GM21576 (cell line): ENCODE measurements around the gene MST1.

Experiments
- ATAC-seq: cut with Tn5 transposase; IDR thresholded peaks from one replicate; pipeline ENCODE4 v1.9.1; 2021; ENCODE audit warnings: mild to moderate bottlenecking, moderate library complexity; ENCODE audit not compliant: unreplicated experiment

Gene MST1

DNA sequence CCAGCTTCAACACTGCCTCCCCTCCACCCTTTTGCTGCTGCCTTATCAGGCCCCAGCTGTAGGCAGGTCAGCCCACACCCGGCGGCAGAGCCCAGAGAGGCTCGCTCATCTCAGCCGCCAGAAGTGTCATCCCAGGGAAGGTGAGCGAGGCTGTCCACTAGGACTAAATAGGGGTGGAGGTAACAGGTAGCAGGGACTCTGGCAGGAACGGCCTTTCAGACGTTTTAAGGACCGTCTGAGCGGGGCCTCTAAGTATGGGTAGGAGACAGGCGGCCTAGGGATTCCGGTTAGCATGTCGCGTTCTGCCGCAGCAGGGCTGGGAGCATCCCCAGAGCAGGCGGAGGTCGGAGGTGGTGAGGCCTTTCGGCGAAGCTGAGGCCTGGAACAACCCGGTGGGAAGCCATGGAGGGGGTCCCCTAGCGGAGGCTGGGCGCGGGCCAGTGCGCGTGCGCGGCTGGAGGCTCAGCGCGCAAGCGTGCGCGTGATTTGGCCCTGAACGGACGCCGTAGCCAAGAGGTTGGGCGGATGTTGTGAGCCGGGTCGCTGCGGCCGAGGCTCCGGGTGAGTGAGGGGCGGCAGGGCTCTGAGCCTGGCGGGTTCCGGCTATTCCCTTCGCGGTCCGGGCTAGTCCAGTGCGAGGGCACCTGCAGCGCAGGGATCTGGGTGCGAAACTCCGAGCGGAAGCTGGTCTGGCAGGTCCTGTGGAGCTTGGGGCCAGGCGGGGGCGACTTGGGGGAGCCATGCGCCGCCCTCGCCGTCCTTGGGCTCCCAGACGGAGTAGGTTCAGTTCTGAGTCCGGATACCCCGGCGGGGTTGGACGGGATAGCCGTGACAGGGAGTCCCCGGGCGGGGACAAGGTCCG lies at the start of gene MST1, which contains the start of gene RNF123:
TSS of gene MST1 (minus strand) at position 429 of the 862 bp plus-strand sequence. CDS start 783 bp downstream, outside the sequence.
TSS of gene RNF123 (plus strand) at position 512 of the 862 bp plus-strand sequence. CDS start 1,609 bp downstream, outside the sequence.
- ATAC-seq = peak; percentile 52

GRCh38 chr3:49738067-49738713 lies 48.9 kb upstream of the MST1 start:
- ATAC-seq = no peak

DNA sequence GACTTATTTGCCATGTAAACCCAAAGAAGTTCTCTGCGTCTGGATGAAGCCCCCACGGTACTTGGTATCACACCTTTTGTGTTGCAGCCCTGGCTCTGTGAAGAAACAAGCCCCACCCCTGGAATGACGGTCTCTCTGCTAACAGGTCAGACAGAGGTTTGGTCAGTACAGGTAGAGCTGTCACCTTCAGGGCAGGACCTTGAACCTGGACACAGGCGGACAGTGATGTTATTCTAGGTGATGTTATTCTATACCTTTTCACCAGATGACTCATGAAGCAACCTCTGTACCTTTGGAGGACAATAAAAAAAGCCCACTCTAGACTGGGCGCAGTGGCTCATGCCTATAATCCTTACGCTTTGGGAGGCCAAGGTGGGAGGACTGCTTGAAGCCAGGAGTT lies 45.5 kb upstream of the MST1 start:
- ATAC-seq = no peak

GRCh38 chr3:49733551-49733950 lies 44.3 kb upstream of the MST1 start:
- no peak for ATAC-seq

DNA sequence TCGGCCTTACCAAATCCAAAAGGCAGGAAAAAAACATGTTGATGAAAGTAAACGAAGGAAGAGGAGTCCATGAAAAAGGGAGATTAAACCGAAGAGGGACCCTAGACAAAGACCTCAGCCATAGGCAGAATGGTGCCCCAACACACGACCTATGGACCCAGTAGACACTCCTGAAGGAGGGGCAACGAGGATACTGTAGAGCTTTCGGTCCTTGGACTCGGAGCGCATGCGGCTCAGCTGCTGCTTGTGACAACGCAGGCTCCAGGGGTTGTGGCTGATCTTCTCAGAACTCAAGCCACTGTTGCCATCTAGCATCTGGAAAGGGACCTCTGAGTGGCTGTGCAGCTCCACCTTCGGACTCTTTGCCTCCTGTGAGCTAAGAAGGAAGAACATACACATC lies 43.3 kb upstream of the MST1 start:
- no peak for ATAC-seq

DNA sequence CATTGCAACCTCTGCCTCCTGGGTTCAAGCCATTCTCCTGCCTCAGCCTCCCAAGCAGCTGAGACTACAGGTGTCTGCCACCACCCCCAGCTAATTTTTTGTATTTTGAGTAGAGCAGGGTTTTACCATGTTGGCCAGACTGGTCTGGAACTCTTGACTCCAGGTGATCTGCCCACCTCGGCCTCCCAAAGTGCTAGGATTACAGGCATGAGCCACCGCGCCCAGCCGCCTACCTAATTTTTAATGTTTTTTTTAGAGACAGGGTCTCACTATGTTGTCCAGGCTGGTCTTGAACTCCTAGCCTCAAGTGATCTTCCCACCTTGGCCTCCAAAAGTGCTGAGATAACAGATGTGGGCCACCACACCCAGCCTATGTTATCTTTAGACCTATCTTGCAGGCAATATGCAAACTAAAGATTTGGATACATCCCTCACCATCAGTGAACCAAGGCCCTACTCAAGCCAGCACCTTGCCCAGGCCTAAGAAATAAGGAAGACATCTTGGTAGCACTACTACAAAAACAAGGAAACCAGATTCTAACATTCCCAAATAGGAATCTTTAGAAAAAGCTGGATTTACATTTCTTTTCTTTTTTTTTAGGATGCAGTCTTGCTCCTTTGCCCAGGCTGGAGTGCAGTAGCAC lies 40.8 kb upstream of the MST1 start:
- no peak for ATAC-seq

GRCh38 chr3:49727924-49728361 lies 38.7 kb upstream of the MST1 start:
- no peak for ATAC-seq

DNA sequence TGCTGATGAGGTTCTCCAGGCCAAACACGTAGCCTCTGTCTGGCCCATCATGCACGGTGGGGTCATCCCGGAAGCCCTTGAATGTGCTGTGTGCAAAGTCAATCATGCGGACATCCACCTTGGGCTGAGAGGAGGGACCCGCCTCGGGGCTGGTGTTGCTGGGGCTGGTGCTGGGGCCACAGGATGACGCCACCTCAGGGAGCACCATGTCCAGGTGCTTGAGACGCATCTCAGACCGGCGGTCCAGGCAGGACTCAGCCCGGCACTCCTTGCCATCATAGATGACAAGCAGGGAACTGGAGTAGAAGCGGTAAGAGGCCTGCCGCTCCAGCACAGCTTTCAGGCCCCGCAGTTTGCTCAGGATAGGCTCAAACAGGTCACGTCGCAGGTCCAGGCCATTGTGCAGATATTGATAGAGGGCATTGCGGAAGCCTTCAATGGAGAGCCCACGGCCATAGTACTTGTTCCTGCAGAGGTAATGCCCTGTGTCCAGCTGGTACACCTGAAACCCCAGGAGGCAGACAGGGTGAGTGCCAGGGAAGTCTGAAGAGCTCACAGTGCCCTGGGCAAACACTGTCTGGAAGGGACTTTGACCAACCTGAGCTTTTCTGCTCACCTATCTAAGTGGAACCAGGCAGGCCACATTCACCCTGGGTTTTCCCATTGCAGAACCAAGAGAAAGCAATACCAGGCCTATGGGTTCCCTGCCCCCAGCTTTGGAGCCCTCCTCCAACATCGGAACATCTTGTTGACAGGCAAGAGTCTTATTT lies 38.1 kb upstream of the MST1 start:
- ATAC-seq = no peak

DNA sequence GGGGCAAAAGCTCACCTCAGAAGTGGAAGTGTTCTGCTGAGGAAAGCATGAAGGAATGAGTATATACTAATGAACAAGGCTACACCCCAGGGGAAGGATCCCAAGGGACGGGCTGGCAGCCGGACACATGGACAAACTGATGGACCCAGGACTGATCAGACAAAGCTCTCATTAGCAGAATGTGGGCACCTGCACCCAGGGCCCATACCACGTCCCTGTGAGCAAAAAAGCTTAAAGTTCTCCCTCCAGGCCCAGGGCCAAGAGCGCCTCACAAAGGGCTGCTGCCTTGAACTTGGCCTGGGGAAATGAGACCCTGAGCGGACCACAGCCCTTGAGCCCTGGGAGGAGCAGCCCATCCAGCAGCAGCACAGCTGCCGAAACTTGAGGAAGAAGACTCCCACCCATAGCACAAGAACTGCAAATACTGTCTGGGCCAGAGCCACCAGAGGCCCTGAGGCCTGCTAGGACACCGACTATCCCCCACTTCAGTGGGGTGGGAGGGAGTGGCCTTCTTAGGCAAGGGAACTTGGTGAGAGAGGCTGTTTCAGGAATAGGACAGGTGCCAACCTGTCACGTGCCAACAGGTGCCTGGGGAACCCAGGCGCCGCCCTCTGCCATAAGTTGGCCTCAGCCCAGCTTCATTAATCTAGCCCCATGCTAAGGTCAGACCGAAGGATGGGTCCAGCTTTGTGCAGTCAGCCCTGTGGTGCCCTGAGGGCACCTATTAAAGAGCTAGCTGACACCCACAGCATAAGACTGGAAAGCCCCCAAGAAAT lies 36.8 kb upstream of the MST1 start:
- no peak for ATAC-seq

- no peak for ATAC-seq
Observed at GRCh38 chr3:49724586-49724985, 35.3 kb upstream of the MST1 start.

DNA sequence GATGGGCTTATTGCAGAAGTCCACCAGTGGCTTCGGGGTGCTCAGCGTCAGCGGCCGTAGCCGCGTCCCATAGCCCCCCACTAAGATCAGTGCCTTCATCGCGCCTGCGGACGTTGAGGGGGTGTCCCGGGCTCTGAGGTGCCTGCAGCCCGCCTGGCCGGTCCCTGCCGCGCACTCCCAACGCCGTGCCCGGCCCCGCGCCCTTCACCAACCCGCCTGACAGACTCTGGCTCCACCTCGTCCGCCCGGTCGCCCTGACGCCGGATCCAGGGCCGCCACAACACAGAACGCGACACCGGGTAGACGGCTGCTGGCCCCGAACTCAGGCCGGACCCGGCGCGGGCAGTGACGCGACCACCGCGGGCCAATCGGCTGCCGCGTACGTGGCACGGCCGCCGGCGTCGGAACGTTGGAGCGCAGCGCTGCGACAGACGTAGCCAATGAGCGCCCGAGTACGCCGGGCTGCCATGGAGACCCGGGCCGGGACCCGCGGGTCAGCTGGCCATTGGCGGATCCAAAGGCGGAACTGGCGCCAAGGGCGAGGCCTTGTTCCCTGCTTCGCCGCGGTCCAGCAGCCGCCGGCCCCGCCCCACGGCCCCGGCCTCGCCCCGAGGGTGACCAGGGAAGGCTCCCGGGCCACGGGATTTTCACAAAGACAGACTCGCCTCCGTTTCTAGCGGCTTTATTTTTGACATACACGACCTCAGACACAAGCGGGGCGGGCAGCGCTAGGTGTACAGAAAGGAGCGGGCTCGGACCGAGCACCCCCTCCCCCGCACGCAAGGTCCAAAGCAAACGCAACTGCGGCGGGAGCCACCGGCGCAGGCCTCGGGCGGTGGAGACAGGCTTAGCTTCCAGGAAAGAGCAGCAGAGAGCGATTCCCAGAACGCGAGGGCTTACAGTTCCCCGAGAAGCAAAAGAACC lies 34.6 kb upstream of the MST1 start, which contains the start of gene GMPPB:
TSS of gene GMPPB (minus strand) at position 324 of the 924 bp plus-strand sequence. CDS start at position 99, 225 bp downstream.
- ATAC-seq = peak; percentile 71

DNA sequence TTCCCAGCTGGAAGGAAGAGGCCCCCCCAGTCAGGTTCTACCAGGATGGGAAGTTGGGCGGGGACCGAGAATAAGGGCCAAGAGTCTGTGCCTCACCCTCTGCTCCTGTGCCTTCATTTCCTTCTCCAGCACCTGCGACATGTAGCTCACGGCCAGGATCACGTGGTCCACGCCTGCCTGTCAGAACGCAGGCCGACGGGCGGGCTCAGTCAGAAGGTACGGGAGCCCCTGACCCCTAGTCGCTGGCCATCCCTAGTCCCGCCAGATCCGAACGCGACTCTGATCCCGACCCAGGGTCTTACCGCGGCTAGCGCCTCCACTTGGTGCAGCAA lies 34.0 kb upstream of the MST1 start:
- no peak for ATAC-seq

DNA sequence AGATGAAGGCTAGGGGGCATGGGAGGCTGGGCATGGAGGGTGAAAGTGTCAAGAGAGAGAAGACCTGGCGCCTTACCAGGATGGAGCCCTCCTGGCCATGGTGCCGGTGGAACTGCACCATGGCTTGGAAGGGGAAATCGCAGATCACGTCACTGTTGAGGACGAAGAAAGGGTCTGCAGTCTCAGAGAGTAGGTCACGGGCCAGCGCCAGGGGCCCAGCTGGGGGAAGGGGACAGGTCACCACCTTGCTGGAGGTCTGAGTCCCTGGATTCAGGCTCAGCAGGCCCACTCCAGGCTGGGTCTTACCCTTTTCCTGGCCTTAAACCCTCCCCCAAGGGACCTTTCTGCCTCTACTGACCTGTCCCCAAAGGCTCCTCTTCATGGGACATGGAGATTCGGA lies 33.6 kb upstream of the MST1 start:
- ATAC-seq = no peak

- no peak for ATAC-seq
Observed at GRCh38 chr3:49721896-49722781, 32.9 kb upstream of the MST1 start.

- ATAC-seq = no peak
Observed at GRCh38 chr3:49721596-49721895, 32.3 kb upstream of the MST1 start.

DNA sequence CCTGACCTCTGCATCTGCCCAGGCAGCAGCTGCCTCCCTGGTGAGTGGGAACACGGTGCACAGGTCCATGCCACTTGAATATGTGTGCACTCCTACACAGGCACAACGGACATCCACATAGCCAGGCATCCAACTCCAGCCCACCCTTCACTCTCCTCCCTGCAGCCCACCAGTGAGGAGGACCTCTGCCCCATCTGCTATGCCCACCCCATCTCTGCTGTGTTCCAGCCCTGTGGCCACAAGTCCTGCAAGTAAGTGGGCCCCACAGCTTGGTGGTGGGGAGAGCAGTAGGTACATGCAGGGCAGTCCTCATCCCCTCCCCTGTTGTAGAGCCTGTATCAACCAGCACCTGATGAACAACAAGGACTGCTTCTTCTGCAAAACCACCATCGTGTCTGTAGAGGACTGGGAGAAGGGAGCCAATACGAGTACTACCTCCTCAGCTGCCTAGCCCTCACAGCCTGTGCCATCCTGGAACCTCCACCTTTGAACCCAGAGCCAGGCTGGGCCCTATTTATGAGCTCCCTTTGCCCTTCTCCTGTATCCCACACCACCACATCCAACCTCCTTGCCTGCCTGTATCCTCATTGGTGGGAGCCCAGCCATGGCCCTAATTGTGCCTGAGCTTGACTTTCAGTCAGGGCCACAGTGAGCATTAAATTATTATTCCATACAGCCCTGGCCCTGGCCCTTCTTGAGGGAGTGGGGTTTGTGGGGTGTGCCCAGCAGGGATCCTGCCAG lies 31.8 kb upstream of the MST1 start:
- no peak for ATAC-seq

- ATAC-seq = peak; percentile 45
Observed at GRCh38 chr3:49719214-49719884, 30.1 kb upstream of the MST1 start, which contains the start of gene AMIGO3. Gene AMIGO3, minus strand, starts transcription at chr3:49719684. Its CDS starts 219 bp downstream, at chr3:49719465.
